Muscle of back (tissue), 11 donors: ENCODE results near the gene NDFIP1. TPM values are rescaled to one million over a fixed set of nuclear protein-coding genes. Genes with fewer than 3 reads are reported as not detected.
A peak's percentile ranks its signal among the peaks of the same experiment; 100 is the strongest.

Experiments used
- DNase-seq, 3 donors: peaks; one replicate each; pipeline versions ENCODE4 v3.0.0 to v3.0.0-alpha.2; 2013
- polyA plus RNA-seq, 10 donors: library from polyadenylated mRNA; unstranded; fragments of 120-200 nt; gene quantifications; one replicate each; pipeline ENCODE4 v1.2.1, GENCODE V29; 2013; ENCODE audit not compliant: insufficient read length in 10 of 10

NDFIP1 gene
- polyA plus RNA-seq, 10 donors, result 63.6 to 81.5 (median 67.6) TPM

DNA sequence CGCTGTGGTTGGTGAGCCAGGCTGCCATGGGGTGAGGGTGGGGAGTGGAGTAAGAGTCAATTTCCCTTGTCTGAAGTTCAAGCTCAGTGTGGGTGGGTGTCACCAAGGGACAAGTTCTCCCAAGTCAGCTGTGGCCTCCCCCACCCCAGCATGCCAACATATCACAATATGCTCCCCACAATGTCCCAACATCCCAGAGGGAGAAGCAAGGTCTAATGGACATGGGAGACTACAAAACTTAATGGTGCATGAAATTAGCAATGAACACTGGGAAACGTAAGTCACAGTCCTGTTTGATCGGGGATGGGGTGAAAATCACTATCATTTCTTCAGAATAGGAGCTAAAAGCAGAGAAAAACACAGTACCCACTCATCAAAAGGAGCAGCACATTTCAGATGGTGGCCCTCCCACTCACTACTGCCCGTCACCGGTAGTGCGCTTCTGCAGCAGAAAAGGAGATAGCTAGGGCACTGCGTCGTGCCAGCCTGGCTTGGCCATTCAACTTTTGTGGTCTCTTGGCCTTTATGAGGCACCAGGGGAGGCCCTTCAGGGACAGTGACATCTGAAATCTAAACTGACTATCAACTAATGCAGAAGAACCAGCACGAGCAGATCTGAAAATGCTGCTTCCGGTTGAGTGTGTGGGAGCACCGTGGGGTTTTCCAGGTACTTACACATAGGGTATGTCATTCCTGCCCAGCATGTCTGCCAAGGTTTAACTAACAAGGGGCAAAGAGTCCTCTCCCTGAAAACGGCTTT lies 20.5 kb upstream of the NDFIP1 start:
- DNase-seq, result no peak

DNA sequence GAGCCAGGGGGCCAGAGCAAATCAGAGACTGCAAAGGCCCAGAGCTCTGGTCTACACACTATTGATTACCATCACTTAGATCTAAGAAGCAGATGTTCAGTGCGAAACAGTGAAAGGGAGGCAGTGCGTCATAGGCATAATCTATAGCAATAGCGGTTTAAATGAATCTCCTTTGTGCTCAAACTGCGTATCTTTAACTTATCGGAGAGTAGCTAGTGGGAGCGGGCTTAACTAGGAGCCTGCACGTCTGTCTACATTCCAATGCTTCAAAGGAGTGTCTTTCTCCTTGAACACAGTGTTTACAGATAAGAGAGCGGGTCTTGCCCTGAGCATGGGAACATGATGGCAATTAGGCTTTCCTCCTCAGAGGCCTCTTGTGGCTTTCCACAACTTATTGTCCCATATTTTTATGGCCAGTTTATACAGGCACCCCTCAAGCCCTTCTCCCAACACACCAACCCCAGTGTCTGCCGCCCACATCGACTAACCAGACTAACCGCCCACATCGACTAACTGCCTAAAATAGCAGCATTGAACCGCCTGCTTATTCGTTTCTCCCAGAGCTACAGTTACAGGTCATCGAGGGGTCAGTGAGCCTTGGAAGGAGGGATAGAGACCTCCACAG lies 19.6 kb upstream of the NDFIP1 start:
- DNase-seq, result peak in 1 of 3 donors; percentile 25

DNA sequence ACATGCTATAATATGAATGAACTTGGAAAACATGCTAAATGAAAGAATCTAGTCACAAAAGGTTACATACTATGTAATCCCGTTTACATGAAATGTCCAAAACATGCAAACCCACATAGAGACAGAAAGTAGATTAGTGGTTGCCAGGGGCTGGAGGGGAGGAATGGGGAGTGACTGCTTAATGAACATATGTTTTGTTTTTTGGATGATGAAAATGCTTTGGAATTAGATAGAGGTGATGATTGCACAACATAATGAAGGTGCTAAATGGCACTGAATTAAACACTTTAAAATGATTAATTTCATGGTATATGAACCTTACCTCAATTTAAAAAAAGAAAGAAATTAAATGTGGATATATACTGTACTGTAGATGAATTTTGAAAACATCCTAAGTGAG lies 17.6 kb upstream of the NDFIP1 start:
- DNase-seq, result no peak

DNA sequence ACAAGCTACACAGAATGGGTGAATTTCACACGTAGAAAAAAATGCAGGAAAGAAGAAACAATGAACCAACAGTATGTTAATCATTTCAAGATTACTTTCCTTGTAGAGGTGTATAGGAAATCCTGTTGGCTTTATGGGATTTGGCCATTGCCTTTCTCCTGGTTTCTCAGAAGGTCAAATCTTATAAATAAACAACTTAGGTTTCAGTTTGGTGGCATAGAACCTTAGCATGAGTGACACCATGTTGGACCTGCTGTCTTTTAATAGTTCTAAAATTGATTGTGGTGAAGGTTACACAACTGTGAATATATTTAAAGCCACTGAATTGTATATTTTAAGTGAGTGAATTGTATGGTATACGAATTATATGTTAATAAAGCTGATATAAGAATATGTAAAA lies 16.7 kb upstream of the NDFIP1 start:
- DNase-seq, result no peak

DNA sequence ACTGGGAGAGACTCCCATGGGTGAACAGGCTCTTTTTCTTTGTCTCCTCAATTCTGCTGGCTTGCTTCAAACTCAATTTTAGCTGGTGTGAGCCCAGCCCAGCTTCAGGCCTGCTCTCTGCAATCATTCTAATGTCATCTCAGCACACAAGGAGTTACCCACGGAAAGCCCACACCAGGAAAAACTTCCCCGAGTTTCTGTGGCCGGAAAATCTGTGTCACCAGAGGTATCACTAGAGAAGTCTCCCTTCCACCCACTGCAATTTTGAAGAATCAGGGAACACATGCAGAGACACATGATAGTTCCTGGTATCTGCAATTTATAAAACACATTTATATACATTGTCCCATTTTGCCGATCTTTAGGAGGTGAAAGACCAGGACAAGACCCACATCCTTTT lies 13.5 kb upstream of the NDFIP1 start:
- DNase-seq, result no peak

DNA sequence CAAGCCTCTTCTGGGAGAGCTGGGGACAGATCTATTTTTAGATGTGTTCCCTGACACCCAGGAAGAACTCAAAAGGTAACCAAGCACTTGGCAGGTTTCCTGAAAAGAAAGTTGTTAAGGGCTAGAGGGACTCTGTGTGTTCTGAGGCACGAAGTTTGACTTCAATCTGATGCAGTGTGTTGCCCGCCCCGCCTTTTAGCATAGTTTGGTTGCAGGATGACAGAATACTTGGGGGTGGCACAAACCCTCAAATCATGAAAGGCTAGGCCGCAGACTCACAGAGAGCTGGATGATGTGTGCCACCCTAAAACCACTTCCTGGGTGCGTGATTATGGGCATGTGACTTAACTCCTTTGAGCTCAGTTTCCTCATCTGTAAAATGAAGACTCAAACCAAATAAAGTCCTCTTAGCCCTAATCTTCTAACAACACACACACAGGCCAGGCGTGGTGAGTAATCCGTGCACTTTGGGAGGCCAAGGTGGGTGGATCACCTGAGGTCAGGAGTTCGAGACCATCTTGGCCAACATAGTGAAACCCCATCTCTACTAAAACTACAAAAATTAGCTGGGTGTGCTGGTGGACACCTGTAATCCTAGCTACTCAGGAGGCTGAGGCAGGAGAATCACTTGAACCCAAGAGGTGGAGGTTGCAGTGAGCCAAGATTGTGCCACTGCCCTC lies 12.8 kb upstream of the NDFIP1 start:
- DNase-seq, result no peak

DNA sequence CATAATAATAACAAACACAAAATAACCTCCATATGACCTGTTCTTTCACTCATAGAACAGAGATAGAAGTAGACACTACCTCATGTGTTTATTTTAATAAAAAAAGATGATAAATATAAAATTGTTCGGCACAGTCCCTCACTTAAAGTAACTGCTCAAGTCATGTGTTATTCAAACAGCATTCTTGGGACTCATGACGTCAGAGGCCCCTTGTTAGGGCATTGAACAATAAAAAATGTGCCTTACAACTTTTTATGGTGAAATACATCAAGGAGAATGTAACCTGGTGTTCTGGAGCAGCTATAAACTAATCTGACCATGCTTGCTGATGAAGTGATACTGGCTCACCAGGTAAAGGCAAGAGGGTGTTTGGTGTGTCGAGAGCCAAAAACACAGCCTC lies 12.2 kb upstream of the NDFIP1 start:
- DNase-seq, result no peak

DNA sequence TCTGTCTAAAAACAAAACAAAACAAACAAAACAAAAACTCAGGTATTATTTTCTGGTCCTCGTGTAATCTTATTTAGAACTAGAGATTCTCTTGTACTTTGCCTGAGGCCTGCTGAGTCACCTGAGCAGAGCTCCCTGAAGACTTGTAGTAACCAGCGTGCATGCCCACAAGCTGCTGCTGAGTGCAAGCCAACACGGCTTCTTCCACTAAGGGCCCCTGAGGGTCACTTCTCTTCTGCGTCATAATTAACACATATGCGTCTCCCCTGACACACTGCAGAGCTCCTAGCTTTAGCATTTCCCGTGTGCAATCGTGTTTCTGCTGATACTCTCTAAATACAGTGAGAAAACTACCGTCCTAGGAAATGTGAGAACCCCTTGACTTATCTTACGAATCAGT lies 10.9 kb upstream of the NDFIP1 start:
- DNase-seq, result no peak

DNA sequence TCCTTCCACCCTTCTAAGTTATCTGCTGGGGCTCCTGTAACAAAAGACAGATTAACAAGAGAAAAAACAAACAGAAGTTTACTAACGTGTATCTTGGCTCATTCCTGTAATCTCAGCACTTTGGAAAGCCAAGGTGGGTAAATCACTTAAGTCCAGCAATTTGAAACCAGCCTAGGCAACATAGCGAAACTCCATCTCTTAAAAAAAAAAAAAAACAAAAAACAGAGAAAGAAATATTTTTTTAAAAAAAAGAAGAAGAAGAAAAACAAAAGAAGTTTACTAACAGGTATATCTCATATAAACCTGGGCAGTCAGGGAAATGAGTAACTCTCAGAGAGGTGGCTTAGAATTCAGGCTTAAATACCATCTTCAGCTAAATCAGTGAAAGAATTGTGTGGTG lies 10.3 kb upstream of the NDFIP1 start:
- DNase-seq, result no peak

DNA sequence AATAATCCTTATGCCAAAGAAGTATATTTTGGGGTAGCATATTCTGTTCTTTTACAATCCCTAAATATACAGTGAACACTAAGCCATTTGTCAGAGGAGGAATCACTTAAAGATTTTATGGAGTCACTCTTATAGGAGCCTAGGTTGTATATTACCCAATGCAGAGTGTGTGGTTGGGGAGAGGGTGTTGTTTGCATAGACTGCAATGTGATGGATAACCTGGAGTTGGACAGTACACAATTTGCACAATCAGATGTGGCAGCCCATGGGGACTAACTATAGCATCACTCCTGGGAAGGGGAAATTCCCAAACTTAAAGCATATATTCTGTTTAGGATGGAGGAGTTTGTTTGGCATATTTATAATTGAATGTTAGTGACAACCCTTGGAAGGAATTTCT lies 9.6 kb upstream of the NDFIP1 start:
- DNase-seq, result no peak

DNA sequence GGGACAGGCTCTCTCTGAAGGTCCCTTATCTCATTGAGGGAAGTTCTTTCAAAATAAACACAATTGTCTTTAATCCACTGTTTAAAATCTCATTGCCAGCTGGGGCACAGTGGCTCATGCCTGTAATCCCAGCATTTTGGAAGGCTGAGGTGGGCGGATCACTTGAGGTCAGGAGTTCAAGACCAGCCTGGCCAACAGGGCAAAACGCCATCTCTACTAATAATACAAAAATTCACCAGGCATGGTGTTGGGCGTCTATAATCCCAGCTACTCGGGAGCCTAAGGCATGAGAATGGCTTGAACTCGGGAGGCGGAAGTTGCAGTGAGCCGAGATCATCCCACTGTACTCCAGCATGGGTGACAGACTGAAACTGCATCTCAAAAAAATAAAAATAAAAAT lies 8.3 kb upstream of the NDFIP1 start:
- no peak for DNase-seq

DNA sequence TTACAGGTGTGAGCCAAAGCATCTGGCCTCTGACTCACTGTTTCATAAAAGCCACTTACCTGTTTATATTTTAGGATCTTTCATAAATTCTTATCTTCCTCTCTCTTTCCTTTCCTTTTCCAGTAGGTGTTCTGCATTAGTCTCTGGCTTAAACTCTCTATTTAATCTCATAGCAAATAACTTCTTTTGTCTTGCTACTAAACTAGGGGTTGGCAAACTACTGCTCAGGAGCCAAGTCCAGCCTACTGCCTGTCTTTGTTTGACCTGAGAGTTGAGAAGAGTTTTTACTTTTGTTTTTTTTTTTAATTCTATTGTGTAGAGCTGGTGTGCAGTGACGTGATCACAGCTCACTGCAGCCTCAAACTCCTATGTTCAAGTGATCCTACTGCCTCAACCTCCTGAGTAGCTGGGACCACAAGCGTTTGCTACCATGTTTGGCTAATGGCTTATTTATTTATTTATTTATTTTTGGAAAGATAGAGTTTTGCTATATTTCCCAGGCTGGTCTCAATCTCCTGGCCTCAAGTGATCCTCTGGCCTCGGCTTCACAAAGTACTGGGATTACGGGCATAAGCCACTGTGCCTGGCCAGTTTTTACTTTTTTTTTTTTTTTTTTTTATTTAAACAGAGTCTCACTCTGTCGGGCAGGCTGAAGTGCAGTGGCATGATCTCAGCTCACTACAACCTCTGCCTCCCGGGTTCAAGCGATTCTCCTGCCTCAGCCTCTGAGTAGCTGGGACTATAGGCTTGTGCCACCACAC lies 5.4 kb upstream of the NDFIP1 start:
- DNase-seq, result no peak

DNA sequence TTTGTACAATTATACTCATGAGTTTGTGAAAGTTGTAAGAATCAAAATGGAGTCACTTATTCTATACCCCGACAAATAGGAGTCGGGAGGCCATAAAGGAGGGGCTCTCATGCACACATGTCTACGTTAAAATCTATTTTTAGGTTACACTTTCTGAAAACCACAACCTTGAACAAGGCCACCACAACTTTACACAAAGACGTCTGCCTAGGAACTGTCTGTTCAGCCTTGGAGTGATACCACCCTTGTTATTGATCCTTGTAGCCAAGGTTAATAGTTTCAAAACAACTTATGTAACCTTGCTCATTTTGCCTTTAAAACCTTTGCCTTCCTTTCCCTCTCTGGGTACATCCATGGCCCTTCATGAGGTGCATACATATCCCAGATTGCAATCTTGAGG lies 4.1 kb upstream of the NDFIP1 start:
- no peak for DNase-seq

DNA sequence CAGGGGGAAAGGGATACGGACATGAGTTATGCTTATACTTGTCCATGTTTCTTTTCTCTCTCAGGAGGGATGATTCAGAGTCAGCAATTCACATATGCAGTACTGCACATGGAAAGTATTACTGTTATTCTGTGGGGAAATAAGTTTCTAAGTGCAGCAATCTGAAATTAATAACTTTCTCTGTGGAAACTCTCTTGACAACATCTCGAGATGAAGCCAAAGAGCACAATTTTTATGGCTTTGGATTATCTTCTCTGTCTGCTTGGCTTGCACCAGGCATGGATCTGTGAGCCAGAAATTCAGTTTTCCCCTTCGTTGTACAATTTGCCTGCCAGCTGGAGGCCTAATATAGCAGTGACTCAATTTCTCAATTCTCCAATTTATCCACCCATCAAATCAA lies 2.5 kb upstream of the NDFIP1 start:
- DNase-seq, result peak; percentile 76 to 94 (median 86)

DNA sequence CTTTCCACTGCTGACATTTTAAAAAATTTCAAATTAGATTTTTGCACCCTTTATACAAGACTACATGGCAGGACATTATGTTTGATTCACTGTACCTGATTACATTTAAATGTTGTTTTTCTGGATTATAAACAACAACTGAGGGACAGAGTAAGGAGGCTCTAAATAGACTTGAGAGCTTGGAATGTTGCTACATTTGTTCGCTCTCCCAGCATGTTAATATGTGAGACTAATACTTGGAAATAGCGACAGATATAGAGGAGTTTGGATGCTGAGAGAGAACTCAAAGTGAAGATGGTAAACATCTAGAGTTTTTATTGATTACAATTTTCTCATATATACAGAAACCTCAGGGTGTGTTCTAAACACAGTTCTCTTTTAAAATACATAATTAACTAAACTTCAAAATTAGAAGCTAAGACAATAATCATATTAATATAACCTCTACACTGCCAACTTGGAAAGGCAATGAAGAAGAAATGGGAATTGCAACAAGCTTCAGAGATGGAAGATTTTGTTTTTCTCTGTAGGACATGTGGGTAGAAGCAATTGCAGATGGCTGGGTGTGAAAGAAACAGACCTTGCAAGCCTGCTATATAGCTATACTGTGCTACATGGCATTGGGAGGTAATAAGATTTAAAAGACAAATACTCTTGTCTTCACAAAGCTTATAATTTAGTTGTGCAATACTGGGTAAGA lies 1.4 kb upstream of the NDFIP1 start:
- peak in 1 of 3 donors; percentile 56 for DNase-seq

DNA sequence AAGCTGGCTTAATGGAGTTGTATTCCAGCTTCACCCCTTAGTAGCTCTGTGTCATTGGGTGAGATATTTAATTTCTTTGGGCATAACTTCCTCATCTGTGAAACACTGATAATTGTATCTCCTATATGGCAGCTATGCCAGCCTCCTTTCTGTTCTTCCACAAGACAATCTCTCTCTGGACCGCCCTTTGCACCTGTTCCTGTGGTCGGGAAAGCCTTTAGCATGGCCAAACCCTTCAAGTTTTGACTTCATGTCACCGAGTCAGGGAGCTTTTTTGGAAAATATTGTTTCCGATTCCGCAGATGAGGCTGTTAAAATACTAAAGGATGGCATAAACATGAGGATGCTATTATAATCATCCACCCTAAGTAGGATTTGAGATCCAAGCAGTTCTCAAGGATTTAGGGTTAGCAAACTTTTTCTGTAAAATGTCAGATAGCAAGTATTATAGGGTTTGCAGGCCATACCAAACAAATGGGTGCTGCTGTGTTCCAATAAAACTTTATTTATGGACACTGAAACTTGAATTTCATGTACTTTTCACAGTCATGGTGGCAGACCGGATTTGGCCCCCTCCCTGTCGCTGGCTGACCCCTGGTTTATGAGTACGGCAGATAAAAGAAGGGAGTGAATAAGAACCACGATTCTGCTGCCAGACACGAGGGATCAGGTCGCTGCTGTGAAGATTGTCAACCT lies 695 bp upstream of the NDFIP1 start:
- DNase-seq, result no peak

DNA sequence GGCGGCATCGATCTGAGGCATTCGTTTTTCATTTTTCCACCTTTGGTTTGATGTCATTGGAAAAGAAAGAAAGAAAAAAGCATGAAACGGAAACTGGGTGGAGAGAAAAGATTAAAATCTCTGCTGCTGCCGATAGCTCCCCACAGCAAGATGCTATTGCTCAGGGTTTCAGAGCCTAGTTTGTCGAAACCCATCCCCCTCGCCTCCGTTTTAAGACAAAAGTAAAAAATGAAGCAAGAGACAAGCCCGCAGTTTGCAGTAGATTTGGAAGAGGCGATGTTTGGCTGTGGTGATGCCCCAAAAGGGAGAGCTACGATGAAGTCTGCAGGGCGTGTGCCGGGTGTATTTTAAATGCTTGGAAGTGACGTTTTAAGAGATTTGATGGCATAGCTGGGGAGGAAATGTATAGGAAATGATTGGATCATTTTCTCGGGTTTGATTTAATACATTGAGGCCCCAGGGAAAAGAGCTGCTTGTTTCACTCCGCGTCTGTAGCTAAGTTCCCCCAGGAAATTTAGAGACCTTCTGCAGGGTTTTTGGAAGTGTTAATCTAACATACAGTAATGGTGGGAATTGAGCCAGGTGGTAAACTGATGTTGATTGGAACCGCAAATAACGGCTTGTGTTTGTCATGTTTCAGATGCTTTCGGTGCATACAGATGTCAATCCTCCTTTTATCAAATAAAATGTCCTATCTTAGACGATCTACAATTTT lies 909 bp downstream of the NDFIP1 start:
- DNase-seq, result peak in 2 of 3 donors; percentile 55 to 75

DNA sequence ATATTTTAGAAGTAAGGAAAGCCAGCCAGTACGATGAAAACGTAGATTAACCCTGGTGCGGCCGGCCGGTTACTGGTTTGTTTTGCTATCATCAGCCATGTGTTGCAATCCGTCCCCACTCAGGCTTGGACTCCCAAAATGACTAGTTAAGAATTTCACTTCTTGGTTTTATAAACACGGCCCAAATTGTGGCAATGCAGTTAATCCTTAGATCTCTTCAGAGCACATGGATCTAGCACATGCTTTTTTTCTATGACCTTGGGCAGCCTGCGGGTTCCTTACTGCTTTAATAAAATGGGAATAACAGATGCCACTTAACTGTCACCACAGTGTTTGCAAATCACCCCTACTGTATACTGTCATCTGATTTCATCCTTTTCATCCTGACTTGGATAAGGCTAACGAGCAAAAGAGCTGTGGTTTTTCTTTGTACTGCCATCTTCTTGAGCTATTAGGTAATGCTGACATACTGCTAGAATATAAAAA lies 1.5 kb downstream of the NDFIP1 start:
- DNase-seq, result peak in 2 of 3 donors; percentile 34 to 69

DNA sequence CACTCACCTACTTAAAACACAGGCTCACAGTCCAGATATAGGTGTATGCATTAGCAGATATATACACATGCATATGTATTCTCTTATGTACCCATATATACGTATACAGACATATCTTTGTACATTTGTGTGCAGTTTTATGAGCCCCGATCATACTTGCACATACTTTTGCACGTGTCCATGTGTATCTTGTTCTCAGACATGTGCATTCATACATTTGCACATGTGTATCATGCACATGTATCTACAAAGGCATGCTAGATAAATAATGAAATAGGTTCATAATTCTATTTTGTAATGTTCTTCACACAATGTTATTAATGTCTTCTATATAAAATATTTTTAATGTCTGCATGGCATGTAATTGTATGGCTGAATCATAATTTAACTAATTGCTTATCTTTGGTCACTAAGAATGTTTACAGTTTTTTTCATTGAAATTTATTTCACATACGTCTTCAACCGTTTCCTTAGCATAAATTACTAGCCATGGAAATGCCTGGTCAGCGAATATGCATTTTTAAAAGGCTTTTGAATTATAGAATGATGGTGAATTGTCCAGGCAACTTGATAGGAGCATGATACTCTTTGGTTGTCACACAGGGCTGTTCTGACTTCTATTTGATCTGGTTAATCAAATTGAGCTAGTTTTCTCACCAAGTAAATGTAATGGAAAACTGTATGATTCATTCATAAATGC lies 2.6 kb downstream of the NDFIP1 start:
- DNase-seq, result no peak

DNA sequence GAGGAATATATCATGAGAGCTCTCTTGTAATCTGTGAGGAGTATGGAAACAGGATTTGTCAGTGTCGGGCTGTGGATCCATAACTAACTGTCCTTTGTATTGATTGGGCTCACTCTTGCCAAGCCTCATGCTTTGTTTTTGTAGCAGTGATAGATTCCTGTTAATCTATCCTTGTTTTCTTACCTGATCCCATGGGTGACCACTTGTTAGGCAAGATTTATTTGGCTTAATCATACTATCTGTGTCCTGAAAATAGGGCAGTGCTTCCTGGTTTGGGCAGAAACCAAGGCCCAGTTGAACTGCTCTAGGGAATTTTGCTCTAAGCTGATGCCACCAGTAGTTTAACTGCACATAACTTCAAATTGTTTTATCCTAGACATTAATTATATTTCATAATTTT lies 6.1 kb downstream of the NDFIP1 start:
- no peak for DNase-seq
